Measurements from ENCODE around the gene GARIN6. TPM values are rescaled to one million over a fixed set of nuclear protein-coding genes. Genes with fewer than 3 reads are reported as not detected.

GARIN6 gene
- total RNA-seq, 1 experiment from 2014 or later: not detected

DNA sequence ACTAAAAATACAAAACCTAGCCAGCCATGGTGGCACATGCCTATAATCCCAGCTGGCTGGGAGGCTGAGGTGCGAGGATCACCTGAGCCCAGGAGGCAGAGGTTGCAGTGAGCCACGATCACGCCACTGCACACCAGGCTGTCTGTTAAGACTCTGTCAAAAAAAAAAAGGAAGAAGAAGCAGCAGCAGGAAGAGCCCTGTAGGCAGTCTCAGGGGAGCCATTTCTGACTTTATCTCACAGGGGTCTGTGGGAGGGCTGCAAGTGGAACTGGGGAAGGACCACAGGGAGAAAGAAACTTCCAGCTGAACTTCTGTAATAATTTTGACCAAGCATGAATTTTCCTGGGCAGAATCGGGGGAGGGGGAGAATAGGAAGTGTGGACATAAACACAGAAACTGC, 32.7 kb downstream of the GARIN6 start (continued):
- TF ChIP-seq CEBPB (IDR thresholded peaks at IDR 0.05; ENCODE audit: low read depth) (no peak), SIN3A (IDR thresholded peaks at IDR 0.05; ENCODE audit: low read depth) (no peak), ZFX (IDR thresholded peaks at IDR 0.05) (no peak), EZH2 (IDR thresholded peaks at IDR 0.05) (no peak)
- TF ChIP-seq, protein P1, sequence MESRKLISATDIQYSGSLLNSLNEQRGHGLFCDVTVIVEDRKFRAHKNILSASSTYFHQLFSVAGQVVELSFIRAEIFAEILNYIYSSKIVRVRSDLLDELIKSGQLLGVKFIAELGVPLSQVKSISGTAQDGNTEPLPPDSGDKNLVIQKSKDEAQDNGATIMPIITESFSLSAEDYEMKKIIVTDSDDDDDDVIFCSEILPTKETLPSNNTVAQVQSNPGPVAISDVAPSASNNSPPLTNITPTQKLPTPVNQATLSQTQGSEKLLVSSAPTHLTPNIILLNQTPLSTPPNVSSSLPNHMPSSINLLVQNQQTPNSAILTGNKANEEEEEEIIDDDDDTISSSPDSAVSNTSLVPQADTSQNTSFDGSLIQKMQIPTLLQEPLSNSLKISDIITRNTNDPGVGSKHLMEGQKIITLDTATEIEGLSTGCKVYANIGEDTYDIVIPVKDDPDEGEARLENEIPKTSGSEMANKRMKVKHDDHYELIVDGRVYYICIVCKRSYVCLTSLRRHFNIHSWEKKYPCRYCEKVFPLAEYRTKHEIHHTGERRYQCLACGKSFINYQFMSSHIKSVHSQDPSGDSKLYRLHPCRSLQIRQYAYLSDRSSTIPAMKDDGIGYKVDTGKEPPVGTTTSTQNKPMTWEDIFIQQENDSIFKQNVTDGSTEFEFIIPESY (IDR thresholded peaks at IDR 0.05; ENCODE audit: extremely low read depth, insufficient replicate concordance, low read length): no peak
- TF ChIP-seq, protein P2, sequence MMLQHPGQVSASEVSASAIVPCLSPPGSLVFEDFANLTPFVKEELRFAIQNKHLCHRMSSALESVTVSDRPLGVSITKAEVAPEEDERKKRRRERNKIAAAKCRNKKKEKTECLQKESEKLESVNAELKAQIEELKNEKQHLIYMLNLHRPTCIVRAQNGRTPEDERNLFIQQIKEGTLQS (IDR thresholded peaks at IDR 0.05): no peak

DNA sequence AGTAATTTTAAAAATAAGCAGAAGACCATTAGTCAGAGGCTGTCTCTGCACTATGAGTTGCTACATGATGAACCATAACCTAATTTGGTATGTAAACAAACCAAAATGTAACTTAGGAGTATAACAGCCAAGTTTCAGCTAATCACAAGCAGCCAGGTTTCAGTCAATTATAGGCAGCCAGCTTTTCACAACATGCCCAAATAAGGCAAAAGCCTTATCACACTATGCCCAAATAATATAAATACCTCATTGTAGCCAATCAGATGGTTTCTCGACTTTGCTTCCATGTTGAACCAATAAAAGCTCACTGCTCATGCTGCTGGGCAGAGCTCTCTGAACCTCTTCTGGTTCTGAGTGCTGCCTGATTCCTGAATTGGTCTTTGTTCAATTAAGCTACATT, 38.6 kb downstream of the GARIN6 start:
- ChIA-PET POLR2A (no interaction called here), RAD21 (ENCODE audit: low non-redundant PET in 1 of 2, low total read pairs in 2 of 2, uncharacterized antibody in 2 of 2, unreplicated experiment in 2 of 2) (no interaction called here), CTCF (no interaction called here)
- Histone ChIP-seq H3K79me2 (ENCODE audit: insufficient read depth, low read length) (no peaks in the 10 kb centered on the region), H4K20me1 (ENCODE audit: insufficient read depth) (no peaks in the 10 kb centered on the region), H2AFZ (ENCODE audit: low read depth, low read length, poor library complexity, severe bottlenecking) (no peak overlapping the region), H3K36me3 (ENCODE audit: control insufficient read depth in 1 of 2, insufficient read depth in 2 of 2, low read length in 2 of 2) (no peaks in the 10 kb centered on the region), H3K4me1 (ENCODE audit: control insufficient read depth in 1 of 2, insufficient read depth in 2 of 2, low read length in 2 of 2) (no peaks in the 10 kb centered on the region), H3K27ac (ENCODE audit: low read depth, low read length) (no peak overlapping the region), H3K4me2 (ENCODE audit: low read length) (no peak overlapping the region), H3K4me3 (replicated peaks in 1 of 2; ENCODE audit: low read depth in 1 of 2, low read length in 2 of 2) (no peak overlapping the region), H3K9me2 (ENCODE audit: insufficient read depth) (no peaks in the 10 kb centered on the region), H3K9ac (ENCODE audit: low read length) (no peak overlapping the region), H3K9me3 (ENCODE audit: control insufficient read depth in 1 of 2, insufficient read depth in 1 of 2, low read depth in 1 of 2, low read length in 2 of 2) (no peaks in the 10 kb centered on the region), H3K27me3 (ENCODE audit: insufficient read depth, low read length) (no peaks in the 10 kb centered on the region)
- no peak for TF ChIP-seq FOSL1 (IDR thresholded peaks at IDR 0.05; ENCODE audit: low read depth)
- 0 out of 2 replicates have a peak, but pooled peaks have one; percentile 39 for TF ChIP-seq SRF (IDR thresholded peaks at IDR 0.05; ENCODE audit: low read depth)
- intact Hi-C loops (cut with micrococcal nuclease): no loop called here
- DNase-seq (ENCODE audit: low read depth, low spot score) (no peak), ATAC-seq (no peak)
- BruUV-seq (replicated peaks): no TSS peak

All from HCT116 (cell line).